HG02610 (cell line): ENCODE results near the gene NANOS3.

Source experiments
- ATAC-seq: cut with Tn5 transposase; IDR thresholded peaks from one replicate; pipeline ENCODE4 v1.9.1; 2021; ENCODE audit warnings: mild to moderate bottlenecking, moderate library complexity; ENCODE audit not compliant: unreplicated experiment

NANOS3 gene

GRCh38 chr19:13884726-13885591 is 8.0 kb downstream of the NANOS3 start:
- no peak for ATAC-seq

GRCh38 chr19:13885826-13886365 is 9.0 kb downstream of the NANOS3 start:
- ATAC-seq, result no peak

DNA sequence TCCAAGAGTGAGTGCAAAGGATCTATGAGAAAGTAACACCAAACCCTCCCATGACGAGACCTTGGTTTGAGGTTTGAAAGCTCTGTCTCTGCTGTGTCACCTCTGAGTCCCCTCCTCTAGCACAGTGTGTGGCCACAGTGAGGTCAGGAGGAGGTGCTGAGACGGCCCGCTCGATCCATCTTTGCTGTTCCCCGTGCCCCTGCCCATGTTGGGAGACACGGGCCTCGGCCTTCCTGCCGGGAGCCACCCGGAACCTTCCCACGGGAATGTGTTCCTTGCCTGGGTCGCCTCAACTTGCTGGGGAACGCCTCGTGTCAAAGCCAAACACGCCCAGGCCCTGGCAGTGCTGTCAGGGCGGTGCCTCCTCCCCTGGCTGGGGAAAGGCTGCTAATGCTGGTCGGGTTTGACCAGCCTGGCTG is 10.1 kb downstream of the NANOS3 start:
- no peak for ATAC-seq

DNA sequence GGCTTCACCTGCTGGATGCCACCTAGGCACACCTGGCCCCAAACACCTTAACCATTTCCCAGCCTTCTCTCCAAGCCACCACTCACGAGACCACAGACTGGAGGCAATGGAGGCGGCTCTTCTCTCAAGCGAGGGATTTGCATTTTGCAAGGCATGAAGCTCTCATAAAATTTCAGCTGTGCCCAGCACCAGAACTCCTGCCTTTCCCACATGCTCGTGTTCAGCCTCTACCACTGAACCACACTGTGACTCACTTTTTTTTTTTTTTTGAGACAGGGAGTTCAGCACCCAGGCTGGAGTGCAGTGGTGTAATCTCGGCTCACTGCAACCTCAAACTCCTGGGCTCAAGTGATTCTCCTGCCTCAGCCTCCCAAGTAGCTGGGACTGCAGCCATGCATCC is 10.6 kb downstream of the NANOS3 start:
- ATAC-seq, result no peak

- ATAC-seq, result no peak
Measured at GRCh38 chr19:13888281-13888680, 11.3 kb downstream of the NANOS3 start.

DNA sequence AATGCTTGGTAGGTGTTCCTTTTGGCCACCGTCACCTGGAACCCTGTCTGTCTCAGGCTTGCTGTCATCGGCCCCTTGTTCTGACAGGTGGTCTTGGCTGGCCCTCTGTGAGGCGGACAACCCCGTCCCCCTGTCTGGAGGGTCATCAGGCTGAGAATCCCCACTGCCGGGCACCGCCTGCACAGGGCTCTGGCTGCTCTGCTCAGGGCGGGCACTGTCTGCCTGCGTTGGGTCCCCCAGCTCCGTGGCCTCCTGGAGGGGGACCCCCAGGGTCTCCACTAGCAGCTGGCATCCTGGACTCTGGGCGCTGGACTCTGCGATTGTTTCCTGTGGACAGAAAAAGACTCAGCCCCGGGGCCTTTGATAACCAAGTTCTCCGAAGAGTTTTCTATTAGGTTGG is 13.2 kb downstream of the NANOS3 start:
- no peak for ATAC-seq

DNA sequence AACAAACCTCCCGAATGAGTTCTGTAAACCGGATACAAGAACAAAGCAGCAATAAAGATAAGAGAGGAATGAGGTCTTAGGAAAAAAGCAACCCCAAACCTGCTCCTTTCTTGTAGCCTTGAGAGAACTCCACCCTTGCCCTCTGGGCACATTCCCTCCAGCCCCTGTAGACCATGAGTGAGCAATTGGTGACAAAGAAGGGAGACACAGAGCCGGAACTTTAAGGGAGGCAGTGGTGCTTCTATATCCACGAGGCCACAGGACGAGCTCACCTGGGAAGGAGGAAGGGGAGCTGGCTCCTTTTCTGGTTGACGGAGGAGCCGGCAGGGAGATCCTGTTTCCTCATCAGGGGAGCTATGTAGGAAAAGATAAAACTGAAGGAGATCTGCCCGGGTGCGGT is 15.9 kb downstream of the NANOS3 start:
- ATAC-seq, result no peak

- no peak for ATAC-seq
Measured at GRCh38 chr19:13894552-13894951, 17.6 kb downstream of the NANOS3 start.

DNA sequence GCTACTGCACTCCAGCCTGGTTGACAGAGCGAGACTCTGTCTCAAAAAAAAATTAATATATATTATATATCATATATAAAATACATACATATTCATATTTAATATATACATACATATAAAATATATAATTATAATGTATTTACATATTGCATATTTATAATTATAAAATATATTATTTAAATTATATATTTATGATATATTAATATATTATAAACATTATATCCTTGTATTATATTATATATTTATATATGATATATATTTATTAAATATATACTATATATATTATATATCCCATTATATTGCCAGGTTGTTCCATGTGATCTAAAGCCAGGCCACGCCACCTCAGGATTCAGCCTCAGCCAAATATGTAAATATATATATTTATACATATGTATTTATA is 19.3 kb downstream of the NANOS3 start:
- no peak for ATAC-seq

DNA sequence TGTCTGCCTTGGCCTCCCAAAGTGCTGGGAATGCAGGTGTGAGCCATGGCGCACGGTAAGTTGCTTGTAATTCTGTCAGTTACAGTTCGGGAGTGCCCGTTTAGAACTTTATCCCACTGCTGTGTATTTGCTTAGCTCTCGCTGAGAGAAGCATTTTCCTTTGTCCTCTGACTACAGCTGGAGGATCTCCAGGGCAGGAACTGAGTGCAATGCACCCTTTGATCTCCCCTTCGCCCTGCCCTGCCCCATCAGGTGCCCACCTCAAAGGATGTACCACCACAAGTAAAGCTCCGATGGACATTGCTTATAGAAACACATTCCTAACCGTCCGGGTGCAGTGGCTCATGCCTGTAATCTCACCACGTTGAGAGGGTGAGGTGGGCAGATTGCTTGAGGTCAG is 22.5 kb downstream of the NANOS3 start:
- ATAC-seq, result no peak

DNA sequence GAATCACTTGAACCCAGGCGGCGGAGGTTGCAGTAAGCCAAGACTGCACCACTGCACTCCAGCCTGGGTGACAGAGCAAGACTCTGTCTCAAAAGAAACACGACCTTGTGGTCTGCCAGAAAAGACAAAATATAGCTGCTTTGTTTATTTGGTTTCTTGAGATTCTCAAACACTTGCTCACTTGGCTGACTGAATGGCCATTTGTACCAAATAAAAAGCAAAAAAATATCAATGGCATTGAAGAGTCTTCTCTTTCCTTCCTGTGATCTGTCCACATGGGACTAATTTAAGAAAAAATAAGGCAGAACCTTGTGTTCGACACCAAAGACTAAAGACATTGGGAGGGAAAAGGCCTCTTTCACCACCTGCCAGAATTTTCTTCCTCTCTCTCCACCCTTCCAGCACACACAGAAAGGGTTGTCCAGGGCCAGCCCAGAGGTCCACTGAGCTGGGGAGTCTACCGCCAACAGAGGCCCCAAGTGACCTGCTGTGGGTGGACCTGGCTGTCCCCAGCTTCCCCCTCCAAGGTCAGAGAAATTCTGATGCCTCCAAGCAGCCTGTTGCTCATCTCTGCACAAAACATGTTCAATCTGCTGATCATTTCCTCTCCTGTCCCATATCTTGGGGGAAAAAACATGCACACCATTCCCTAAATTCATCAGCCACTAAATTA is 23.1 kb downstream of the NANOS3 start:
- no peak for ATAC-seq

GRCh38 chr19:13902993-13903555 is 26.1 kb downstream of the NANOS3 start:
- no peak for ATAC-seq

DNA sequence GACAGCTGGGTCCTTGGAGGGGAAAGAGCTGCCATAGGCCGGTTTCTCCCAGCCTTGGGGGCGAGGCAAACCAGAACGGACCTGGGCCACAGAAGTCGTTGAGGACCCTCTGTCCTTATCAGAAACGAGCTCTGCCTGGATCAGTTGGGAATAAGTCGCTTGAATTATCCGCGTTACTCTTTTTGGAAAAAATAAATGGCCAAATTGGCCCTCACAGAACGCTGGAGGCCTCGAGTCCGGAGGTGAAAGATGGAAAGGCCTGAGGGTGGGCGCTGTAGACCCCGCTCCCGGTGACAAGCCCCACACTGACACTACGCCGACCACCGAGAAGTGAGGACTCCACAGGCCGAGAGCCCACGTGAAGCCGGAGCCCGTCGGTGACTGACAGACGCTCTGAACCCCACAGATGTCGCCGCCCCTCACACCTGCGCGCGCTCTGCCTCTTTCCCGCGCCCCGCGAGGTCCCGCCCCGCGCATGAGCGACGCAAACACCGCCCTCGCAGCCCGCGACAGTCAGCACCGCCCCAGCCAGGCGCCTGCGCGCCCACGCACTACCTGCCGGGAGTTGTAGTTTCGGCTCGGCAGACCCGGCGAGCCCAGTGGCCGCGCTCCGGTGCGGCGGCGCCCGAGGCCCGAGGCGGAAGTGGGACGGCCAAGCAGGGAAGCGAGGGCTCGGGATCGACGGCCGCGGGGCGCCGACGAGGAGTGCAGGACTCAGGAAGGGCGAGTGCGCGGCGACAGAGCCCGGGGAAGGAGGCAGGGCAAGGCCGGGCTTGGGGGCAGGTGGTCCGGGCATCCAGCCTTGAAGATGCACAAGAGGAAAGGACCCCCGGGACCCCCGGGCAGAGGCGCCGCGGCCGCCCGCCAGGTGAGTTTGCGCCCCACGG is 28.9 kb downstream of the NANOS3 start, which contains the start of the genes BRME1 and CC2D1A:
Gene BRME1, minus strand, starts transcription at position 484 of the 887 bp plus-strand sequence. CDS start 1,225 bp downstream, outside the sequence.
Gene CC2D1A, plus strand, starts transcription at position 568 of the 887 bp plus-strand sequence. Its CDS starts 241 bp downstream, at position 809.
- ATAC-seq, result peak; percentile 95

DNA sequence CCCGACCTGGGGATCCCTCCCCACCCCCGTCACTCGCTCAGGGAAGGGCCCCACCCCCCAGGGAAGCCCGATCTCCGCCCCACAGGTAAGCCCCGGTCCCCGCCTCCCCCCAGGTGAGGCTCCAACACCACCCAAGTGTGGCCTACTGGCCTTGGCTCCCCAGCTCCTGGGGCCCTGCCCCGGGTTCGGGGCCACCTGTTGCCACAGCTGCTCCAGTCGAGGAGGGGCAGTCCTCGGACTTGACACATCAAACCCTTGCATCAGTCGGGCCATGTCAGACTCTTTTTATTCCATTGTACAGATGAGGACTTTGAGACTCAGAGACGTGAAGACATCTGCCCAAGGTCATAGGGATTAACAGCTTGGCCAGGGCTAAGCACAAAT is 29.6 kb downstream of the NANOS3 start:
- peak; percentile 11 for ATAC-seq

DNA sequence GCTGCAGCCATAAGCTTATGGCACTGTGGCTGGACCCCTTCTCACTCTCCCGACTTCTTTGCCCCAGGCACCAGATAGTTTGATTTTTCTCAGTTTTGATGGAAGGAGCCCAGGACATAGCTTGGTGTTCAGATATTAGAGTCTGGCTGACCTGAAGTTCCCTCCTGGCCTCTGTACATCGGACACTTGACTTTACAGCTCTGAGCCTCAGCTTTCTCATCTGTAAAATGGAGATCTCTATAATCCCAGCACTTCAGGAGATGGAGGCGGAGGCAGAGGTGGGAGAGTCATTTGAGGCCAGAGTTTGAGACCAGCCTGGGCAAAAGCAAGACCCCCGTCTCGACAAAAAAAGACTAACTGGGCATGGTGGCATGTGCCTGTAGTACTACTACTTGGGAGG is 30.0 kb downstream of the NANOS3 start:
- no peak for ATAC-seq

- ATAC-seq, result no peak
Measured at GRCh38 chr19:13908674-13909073, 31.7 kb downstream of the NANOS3 start.

DNA sequence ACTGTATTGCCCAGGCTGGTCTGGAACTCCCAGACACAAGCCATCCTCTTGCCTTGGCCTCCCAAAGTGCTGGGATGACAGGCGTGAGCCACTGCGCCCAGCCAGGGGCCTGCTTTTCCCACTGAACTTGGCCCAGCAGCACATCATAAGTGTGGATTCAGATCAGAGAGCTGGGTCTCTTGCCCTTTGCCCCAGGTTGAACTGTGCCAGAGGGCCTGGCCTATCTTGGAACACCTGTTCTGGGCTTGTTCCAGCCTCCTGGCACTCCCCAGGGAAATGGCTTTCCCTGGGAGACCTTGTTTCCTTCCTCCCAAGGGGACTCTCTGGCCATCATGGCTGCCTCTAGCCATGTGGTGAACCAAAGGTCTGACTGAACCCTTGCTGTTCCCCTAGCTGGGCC is 32.5 kb downstream of the NANOS3 start:
- no peak for ATAC-seq

DNA sequence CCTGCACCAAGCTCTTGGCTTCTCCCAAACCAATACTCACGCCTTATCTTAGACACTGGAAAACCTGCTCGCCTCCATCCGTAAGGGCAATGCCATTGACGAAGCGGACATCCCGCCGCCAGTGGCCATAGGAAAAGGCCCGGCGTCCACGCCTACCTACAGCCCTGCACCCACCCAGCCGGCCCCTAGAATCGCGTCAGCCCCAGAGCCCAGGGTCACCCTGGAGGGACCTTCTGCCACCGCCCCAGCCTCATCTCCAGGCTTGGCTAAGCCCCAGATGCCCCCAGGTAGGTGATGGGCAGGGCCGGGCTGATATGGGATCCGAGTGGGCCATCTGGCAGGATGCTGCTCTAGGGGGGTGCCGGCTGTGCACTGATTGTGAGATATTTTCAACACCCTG is 36.4 kb downstream of the NANOS3 start:
- no peak for ATAC-seq

GRCh38 chr19:13914777-13915176 is 37.8 kb downstream of the NANOS3 start:
- no peak for ATAC-seq

GRCh38 chr19:13917888-13918406 is 41.0 kb downstream of the NANOS3 start:
- no peak for ATAC-seq
